Measurements from ENCODE around the gene TBC1D4.

The TBC1D4 gene

GRCh38 chr13:75482070-75482819 is at the start of gene TBC1D4:
TSS of gene TBC1D4 (minus strand) at chr13:75482169. CDS start at chr13:75481767, 402 bp downstream.
- peak; percentile 40 to 49 for DNase-seq (ENCODE audit: low read depth in 2 of 2)

- no peak for DNase-seq (ENCODE audit: low read depth in 2 of 2)
These were observed 48.6 kb upstream of the TBC1D4 start for GRCh38 chr13:75530549-75530961.

GRCh38 chr13:75521956-75522355 is 40.0 kb upstream of the TBC1D4 start:
- no peak for DNase-seq (ENCODE audit: low read depth in 2 of 2)

GRCh38 chr13:75518439-75519088 is 36.6 kb upstream of the TBC1D4 start:
- no peak for DNase-seq (ENCODE audit: low read depth in 2 of 2)

- no peak for DNase-seq (ENCODE audit: low read depth in 2 of 2)
These were observed 32.4 kb upstream of the TBC1D4 start for GRCh38 chr13:75514080-75514995.

GRCh38 chr13:75513271-75513670 is 31.3 kb upstream of the TBC1D4 start:
- no peak for DNase-seq (ENCODE audit: low read depth in 2 of 2)

- no peak for DNase-seq (ENCODE audit: low read depth in 2 of 2)
These were observed 30.3 kb upstream of the TBC1D4 start for GRCh38 chr13:75512253-75512652.

- DNase-seq (ENCODE audit: low read depth in 2 of 2) = no peak
These were observed 29.2 kb upstream of the TBC1D4 start for GRCh38 chr13:75511051-75511625.

- DNase-seq (ENCODE audit: low read depth in 2 of 2) = no peak
These were observed 26.1 kb upstream of the TBC1D4 start for GRCh38 chr13:75508002-75508548.

- no peak for DNase-seq (ENCODE audit: low read depth in 2 of 2)
These were observed 25.3 kb upstream of the TBC1D4 start for GRCh38 chr13:75507027-75508001.

- no peak for DNase-seq (ENCODE audit: low read depth in 2 of 2)
These were observed 24.0 kb upstream of the TBC1D4 start for GRCh38 chr13:75506018-75506417.

GRCh38 chr13:75505327-75505726 is 23.4 kb upstream of the TBC1D4 start:
- no peak for DNase-seq (ENCODE audit: low read depth in 2 of 2)

GRCh38 chr13:75495938-75496337 is 14.0 kb upstream of the TBC1D4 start:
- DNase-seq (ENCODE audit: low read depth in 2 of 2) = no peak

GRCh38 chr13:75494491-75494890 is 12.5 kb upstream of the TBC1D4 start:
- DNase-seq (ENCODE audit: low read depth in 2 of 2) = no peak

GRCh38 chr13:75493156-75493555 is 11.2 kb upstream of the TBC1D4 start:
- no peak for DNase-seq (ENCODE audit: low read depth in 2 of 2)

GRCh38 chr13:75492389-75492788 is 10.4 kb upstream of the TBC1D4 start:
- DNase-seq (ENCODE audit: low read depth in 2 of 2) = no peak

GRCh38 chr13:75491376-75491775 is 9.4 kb upstream of the TBC1D4 start:
- DNase-seq (ENCODE audit: low read depth in 2 of 2) = no peak

GRCh38 chr13:75489502-75490263 is 7.7 kb upstream of the TBC1D4 start:
- DNase-seq (ENCODE audit: low read depth in 2 of 2) = no peak

Measured in stimulated activated CD4-positive, alpha-beta T cell treated with anti-CD3 and anti-CD28 coated beads, Interleukin-4, amount 100 ng/mL, for 48 hours (primary cell).